ENCODE results near the gene TAS2R13.

Gene TAS2R13

GRCh38 chr12:10909462-10909861 is at the start of gene TAS2R13:
TAS2R13 (minus strand) TSS chr12:10909562; CDS start chr12:10909298, 264 bp downstream.
- no peak for DNase-seq (ENCODE audit: low read depth in 3 of 3, low spot score in 1 of 3)

DNA sequence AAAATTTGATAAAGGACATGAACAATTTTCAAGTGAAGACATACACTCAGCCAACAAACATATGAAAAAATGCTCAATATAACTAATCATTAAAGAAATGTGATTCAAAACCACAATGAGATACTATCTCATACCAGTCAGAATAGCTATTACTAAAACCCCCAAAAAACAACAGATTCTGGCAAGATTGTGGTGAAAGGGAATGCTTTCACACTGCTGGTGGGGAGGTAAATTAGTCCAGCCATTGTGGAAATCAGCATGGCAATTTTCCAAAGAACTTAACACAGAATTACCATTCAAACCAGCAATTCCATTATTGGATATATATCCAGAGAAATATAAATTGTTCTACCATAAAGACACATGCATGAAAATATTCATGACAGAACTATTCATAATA is 48.4 kb upstream of the TAS2R13 start:
- DNase-seq (ENCODE audit: low read depth in 3 of 3, low spot score in 1 of 3), result no peak

DNA sequence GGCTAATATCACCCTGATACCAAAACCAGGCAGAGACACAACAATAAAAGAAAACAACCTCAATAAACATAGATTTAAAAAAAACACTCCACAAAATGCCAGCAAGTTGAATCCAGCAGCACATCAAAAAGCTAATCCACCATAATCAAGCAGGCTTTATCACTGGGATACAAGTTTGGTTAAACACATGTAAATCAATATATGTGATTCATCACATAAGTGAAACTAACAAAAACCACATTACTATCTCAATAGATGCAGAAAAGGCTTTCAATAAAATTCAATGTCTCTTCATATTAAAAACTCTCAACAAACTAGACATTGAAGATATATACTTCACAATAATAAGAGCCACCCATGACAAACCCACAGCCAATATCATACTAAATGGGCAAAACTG is 46.7 kb upstream of the TAS2R13 start:
- no peak for DNase-seq (ENCODE audit: low read depth in 3 of 3, low spot score in 1 of 3)

- no peak for DNase-seq (ENCODE audit: low read depth in 3 of 3, low spot score in 1 of 3)
These were observed 43.3 kb upstream of the TAS2R13 start for GRCh38 chr12:10952645-10953044.

GRCh38 chr12:10943167-10943566 is 33.8 kb upstream of the TAS2R13 start:
- no peak for DNase-seq (ENCODE audit: low read depth in 3 of 3, low spot score in 1 of 3)

- no peak for DNase-seq (ENCODE audit: low read depth in 3 of 3, low spot score in 1 of 3)
These were observed 32.7 kb upstream of the TAS2R13 start for GRCh38 chr12:10941916-10942607.

DNA sequence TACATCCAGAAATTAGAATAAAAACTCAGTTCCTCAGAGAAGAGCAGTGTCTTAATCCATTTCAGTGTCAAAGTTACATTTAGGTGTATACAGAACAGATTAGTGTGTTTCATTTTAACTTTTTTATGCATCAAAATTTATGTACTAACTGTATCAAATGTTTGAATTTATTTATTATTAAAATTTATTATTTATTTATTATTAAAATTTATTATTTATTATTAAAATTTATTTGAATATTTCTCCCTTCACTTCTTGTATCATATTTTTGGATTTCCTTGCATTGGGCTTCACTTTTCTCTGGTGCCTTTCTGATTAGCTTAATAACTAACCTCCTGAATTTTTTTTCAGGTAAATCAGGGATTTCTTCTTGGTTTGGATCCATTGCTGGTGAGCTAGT is 32.0 kb upstream of the TAS2R13 start:
- DNase-seq (ENCODE audit: low read depth in 3 of 3, low spot score in 1 of 3), result no peak

DNA sequence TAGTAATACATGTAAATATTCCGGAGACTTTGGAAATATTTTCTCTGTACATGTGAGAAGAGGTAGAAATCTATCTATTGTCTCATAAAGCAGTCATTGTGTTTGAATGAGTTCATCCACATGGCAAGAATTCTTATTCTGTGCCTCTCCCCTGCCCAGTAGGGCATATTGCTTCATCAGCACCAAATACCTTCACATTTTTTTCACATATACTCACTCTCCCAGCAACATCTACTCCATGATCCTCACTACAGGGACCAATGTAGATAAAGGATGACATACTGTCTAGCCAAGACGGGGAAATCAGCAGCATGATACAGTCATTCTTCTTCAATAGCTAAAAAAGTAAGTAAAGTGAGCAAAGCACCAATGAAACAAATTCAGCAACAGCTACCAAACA is 31.0 kb upstream of the TAS2R13 start:
- no peak for DNase-seq (ENCODE audit: low read depth in 3 of 3, low spot score in 1 of 3)

- DNase-seq (ENCODE audit: low read depth in 3 of 3, low spot score in 1 of 3), result no peak
These were observed 29.8 kb upstream of the TAS2R13 start, which contains the start of gene TAS2R14 for GRCh38 chr12:10939163-10939562. TAS2R14 (minus strand) TSS chr12:10939263; CDS start chr12:10939207, 56 bp downstream.

- no peak for DNase-seq (ENCODE audit: low read depth in 3 of 3, low spot score in 1 of 3)
These were observed 27.1 kb upstream of the TAS2R13 start for GRCh38 chr12:10936506-10936905.

DNA sequence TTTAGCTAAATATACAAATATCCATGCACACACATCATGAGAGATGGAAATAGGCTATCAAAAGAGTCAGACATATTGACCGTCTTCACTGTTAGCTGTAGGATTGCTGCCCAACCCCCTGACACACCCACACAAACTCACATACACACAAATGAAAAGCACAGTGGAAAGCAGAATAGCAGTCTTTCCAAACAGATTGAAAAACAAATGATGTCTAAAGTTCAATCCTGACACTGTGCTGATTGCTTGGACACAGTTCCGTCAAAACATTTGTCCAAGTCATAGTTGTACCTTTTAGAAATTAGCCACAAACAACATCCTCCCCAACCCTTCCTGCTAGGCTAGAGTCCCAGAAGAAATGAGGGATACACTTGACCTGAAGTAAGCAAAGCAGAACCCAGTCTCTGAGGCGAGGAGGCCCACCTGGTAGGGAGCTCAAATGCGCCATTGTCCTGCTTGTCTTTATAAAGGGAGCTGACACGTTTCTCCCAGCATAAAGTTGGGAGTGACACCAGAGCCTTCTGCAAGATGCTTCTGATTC is 19.5 kb upstream of the TAS2R13 start, which contains the start of gene PRH2:
TSS of gene PRH2 (plus strand) at position 491 of the 541 bp plus-strand sequence. CDS start at position 529, 38 bp downstream.
- DNase-seq (ENCODE audit: low read depth in 3 of 3, low spot score in 1 of 3), result no peak

- no peak for DNase-seq (ENCODE audit: low read depth in 3 of 3, low spot score in 1 of 3)
These were observed 16.9 kb upstream of the TAS2R13 start for GRCh38 chr12:10926269-10926668.

- no peak for DNase-seq (ENCODE audit: low read depth in 3 of 3, low spot score in 1 of 3)
These were observed 10.4 kb upstream of the TAS2R13 start for GRCh38 chr12:10919809-10920208.

GRCh38 chr12:10910380-10910779 is 1.0 kb upstream of the TAS2R13 start:
- no peak for DNase-seq (ENCODE audit: low read depth in 3 of 3, low spot score in 1 of 3)

- no peak for DNase-seq (ENCODE audit: low read depth in 3 of 3, low spot score in 1 of 3)
These were observed 4.7 kb downstream of the TAS2R13 start for GRCh38 chr12:10904686-10905085.

DNA sequence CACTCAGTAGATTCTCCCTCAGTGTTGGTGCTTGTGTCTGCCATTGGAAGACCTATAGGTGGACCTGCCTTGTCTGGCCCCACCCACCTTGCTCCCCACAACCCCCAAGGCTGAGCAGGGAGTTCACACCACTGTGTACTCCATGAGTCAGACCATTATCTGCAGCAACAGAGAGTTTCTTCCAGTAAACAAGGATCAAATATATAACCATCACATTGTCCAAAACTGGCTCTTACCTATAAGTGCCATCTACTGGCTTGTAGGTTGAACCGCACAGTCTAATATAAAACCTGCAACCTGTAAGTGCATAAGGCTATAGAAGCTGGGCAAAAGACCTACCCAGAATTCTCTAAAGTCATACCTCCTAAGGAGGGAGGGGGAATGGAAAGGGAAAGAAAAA is 7.9 kb downstream of the TAS2R13 start:
- no peak for DNase-seq (ENCODE audit: low read depth in 3 of 3, low spot score in 1 of 3)

- no peak for DNase-seq (ENCODE audit: low read depth in 3 of 3, low spot score in 1 of 3)
These were observed 8.4 kb downstream of the TAS2R13 start for GRCh38 chr12:10900972-10901371.

- no peak for DNase-seq (ENCODE audit: low read depth in 3 of 3, low spot score in 1 of 3)
These were observed 8.8 kb downstream of the TAS2R13 start for GRCh38 chr12:10900530-10900929.

DNA sequence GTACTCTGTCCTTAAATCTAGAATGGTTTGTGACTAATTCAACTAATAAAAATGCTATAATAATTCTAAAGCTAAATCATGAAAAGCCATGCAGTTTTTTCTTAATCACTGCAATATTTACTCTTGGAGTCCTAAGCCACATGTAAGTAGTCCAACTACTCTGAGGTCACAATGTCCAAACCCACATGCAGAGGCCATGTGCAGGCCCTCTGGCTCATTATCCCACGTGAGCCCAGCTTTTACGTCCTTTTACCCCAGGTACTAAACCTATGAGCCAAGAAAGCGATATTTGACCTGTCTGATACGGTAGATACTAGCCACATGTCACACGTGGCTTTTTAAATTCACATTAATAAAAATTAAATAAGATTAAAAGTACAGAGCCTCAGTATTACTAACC is 12.5 kb downstream of the TAS2R13 start:
- DNase-seq (ENCODE audit: low read depth in 3 of 3, low spot score in 1 of 3), result no peak

GRCh38 chr12:10891937-10892336 is 17.4 kb downstream of the TAS2R13 start:
- no peak for DNase-seq (ENCODE audit: low read depth in 3 of 3, low spot score in 1 of 3)

- no peak for DNase-seq (ENCODE audit: low read depth in 3 of 3, low spot score in 1 of 3)
These were observed 20.1 kb downstream of the TAS2R13 start for GRCh38 chr12:10889226-10889625.

GRCh38 chr12:10884086-10884725 is 25.2 kb downstream of the TAS2R13 start, which contains the start of gene PRH1:
PRH1 (minus strand) TSS chr12:10884255; CDS start chr12:10884217, 38 bp downstream.
- DNase-seq (ENCODE audit: low read depth in 3 of 3, low spot score in 1 of 3), result no peak
